SHP77 (cell line): ENCODE measurements around the gene ZNF618.

Experiments used
- DNase-seq, 2 experiments: peaks; one replicate each; lab custom pipeline; 2025; lab: John Stamatoyannopoulos, UW

The ZNF618 gene

DNA sequence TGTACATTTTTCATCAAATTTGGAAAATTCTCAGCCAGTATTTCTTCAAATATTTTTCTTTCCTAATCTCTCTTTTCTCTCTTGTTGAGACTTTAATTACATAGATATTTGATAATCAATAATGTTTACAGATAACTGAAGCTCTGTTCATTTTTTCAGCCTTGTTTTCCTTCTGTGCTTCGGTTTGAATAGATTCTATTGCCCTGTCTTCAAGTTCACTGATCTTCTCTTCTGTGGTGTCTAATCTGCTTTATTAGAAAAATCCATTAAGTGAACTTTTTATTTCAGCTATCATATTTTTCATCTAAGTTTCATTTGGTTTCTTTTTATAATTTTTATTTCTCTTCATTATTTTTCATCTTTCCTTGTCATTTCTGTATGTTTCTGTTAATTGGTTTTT, 147.9 kb downstream of the ZNF618 start:
- DNase-seq = no peak

DNA sequence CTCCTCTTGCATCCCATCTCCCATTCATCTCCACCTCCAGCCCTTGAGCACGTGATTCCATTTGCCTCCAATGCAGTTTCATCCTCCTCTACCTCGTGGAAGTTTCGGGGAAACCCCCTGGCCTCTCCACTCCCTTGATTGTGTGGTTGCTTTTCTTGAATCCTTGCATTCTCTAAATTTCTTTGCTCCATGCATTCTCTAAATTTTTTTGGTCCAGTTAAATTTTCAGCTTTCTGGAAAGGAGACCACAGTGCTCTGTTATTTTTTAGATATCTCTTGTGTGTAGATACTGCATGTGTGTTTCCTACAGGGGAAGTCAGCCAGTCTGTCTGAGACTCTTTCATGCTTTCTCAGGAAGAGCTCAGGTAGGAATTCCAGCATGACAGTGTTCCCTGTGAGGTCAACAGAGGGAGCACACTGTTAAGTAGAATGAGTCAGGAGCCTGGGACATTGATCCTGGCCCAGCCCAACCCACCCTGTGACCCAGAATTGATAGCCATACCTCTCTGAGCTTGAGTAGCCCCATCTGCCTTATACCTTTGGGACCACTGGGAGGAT, 149.2 kb downstream of the ZNF618 start:
- no peak for DNase-seq

DNA sequence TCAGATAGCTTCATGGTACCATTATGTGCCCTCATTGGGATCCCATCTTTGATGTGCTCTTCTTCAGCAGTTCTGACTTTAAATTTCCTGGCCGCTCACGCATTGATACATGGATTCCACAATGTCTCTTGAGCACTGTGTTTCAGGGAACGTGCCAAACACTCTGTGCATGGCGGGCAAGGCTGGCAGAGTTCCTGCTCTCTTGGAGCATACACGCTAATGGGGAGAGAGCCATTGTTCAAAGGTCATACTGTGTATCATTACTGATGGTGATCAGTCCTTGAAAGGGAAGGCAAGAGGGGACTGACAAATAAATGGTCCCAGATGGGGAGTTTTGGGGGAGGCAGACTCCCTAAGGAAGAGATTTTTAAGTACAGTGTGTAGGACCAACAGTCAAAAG, 149.7 kb downstream of the ZNF618 start:
- DNase-seq = no peak

DNA sequence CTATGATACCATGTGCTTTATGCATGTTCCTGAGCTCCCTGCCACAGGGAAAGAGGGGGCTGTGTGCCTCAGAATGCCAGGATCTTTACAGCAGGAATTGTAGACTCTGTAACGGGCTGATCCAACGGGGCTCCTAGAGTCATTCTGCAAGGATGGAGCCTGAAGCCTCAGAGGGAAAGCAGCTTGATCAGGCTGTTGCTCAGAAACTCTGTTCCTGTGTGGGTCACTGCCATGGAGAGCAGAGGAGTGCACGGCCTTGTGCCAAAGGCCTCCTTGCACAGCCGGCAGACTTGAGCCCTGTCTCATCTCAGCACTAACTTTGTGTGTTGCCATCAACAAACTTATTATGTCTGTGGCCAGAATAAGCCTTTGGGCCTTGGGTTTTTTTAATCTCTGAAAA, 150.2 kb downstream of the ZNF618 start:
- no peak for DNase-seq

DNA sequence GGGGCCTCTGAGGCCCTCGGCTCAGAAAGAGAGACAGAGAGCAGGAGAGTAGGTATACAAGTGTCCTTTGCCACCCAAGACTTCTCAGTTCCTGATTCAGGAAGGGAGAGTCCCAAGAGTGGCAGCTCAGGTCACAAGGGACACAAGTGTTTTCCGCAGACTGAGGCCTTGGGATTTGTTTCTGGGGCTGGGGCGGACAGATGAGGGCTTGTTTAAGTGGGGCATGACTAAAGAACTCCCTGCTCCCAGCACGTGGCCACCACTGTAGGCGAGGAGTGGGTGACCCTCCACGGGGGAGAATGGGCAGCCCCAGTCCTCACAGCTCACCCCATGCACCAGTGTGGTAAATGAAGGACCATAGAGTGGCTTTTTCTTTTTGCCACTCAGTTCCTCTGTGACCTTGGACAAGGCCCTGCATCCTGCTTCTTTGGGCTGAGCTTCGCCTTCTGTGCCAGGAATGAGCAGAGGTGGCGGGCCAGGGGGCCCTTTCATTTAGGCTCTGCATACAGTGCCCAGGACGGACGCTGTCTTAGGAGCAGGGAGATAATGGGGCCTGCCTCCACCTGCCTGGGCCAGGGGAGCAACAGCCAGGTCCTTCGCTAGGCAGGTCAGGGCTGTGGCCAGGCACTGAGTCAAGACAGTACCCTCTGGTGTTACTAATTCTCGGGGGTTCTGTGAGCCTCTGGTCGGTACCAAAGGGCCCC, 151.2 kb downstream of the ZNF618 start:
- DNase-seq = no peak

DNA sequence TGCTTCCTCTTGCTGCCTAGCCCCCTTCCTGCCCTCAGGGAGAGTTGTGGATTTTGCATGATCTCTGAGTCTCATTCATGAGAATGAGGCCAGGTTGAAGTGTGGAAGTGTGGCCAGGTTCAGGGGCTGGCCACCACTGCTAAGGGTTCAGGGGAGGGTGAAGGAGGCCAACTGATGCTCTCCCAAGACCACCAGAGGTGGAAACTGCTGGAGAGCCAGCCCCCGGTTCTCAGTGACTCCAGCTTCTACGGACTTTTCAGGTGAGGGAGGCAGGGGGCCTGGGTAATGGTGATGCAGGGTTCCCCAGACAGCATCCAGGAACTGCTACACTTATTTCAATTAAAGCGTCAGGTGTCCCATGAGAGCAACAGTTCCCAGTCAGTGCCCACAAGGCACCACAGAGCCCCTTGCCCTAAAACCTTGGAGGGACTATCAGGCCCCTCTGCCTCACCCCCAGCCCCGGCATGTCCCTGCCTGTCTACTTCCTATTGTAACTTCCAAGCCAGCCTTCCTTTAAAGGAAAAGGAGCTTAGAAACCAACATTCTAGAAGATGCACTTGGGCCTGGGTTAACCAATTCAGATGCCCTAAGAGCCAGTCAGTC, 151.9 kb downstream of the ZNF618 start:
- DNase-seq = no peak

DNA sequence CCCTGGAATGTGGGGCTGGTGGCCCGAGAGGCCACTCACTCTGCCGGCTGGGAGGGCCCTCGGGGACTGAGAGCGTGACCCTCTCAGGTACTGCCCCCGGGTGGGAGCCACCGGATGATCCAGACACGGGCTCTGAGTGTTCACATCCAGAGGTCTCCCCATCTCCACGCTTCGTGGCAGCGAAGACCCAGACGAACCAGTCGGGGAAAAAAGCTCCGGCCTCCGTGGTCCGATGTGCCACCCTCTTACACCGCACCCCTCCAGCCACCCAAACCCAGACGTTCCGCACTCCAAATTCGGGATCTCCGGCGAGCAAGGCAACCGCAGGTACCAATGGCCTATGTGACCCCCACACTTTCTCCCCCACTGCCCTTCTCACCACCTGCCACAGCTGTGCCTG, 152.5 kb downstream of the ZNF618 start:
- no peak for DNase-seq

DNA sequence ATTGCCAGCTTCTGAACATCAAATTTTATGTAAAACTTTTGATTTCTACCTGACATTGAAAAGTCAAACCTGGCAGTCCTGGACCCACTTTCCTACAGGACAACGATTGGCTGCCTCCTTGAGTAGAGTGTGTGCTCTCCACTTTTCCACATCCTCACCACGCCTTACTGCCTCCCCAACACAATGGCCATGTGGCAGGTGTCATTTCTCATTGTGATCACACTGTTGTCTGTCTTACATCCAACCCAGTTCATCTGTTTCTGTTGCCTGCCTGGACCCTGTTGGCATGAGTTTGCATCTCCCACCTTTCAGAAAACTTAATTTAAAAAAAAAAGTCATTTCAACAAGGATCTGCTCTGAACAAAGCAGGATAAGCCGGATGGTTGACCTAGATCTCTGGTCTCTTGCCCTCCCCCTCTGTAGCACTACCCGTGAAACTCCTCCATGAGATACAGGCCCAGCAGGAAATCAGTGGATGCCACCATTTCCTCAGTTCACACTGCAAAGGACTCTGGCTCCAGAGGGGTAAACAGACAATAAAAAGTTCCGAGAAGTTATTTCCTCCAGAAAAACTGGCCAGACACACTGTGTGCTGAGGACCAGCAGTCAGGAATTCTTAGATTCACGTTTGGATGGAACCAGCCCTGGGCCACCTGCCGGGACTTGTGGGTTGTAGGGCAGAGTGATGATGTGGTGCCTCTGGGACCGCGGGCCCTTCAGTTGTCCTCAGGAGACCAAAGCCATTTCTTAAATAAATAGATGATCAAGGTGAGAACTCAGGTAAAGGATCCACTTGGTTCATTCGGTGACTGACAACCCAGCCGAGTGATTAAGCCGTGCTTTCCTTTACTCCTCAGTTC, 153.4 kb downstream of the ZNF618 start:
- DNase-seq = no peak

DNA sequence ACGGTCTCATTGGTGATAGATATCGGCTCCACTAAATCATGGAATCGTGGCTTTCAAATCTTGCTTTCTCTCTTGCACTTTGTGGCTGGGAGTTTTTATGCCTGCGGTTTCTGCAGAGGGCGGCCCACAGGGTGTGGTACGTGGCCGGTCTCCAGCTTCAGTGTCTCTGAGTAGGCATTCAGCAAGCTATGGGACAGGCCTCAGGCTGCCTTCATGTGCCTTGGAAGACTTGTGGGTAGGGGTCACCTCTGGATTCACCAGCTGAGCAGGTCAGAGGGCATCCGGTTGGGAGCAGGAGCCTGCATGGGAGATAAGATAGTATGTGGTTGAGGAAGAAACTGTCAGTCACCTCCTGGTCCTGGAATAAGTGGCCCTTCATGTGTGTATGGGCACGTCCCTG, 154.3 kb downstream of the ZNF618 start:
- no peak for DNase-seq

DNA sequence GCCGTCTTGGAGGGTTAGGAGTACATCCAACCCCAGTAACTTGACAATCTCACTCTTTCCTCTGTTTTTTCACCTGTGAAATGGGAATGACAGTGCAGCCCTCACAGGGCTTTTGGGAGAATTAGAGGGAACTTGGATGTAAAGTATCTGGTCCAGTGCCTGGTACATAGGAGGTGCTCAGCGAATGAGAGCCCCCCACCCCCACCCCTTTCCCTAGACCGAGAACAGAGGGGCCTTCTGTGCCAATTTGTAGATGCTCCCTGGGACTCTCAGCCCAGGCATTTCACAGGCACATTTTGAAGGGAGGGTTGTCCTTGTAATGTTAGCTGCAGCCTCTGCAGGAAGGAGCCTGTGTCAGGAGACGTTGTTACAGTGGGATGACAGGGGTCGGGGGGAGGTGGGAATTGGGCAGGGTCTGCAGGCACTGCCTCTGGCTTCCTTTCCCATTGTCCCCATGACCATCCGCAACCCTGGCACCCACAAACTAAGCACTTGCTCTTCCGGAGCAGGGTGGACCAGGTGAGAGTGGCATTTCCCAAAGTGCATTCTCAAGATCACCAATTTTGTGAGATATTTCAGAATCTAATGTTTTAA, 155.0 kb downstream of the ZNF618 start:
- DNase-seq = no peak

DNA sequence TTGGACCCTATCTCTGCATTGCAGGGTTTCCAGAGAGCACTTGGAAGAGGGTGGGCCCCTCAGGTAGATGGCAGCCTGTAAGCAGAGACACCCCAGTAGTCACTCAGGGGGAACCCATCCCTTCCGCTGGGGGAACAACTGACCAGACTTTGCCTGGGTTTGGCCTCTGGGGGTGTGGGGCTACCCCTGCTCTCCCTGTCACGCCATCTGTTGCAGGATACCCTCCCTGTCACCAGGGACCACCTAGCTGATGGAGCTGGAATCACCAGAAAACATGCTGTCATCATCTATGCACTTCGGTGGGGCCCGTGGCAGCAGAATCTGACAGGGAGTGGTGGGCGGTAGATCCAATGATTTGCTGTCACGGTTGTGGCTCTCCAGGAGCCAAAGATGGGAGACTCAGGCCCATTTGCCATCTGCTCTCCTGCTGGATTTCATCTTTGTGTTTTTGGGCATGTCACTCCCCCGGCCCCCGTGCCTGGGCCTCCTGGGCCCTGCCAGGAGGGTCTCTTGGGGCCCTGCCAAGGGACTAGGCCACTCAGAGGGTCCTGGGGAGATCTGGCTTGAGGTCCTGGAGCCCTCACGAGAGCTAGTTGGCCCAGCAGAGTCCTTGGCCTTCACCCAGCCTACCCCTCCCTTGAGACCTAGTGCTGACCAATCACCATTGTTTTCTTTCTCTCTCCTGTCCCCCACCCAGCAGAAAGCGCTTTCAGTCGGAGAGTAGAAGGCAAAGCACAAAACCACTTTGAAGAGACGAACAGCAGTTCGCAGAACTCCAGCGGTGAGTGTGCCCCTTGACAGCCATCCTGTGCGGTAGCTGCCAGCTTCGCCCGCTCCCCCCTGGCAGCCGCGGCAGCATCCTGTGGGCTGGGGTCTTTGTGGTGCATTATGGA, 156.1 kb downstream of the ZNF618 start:
- DNase-seq = no peak

DNA sequence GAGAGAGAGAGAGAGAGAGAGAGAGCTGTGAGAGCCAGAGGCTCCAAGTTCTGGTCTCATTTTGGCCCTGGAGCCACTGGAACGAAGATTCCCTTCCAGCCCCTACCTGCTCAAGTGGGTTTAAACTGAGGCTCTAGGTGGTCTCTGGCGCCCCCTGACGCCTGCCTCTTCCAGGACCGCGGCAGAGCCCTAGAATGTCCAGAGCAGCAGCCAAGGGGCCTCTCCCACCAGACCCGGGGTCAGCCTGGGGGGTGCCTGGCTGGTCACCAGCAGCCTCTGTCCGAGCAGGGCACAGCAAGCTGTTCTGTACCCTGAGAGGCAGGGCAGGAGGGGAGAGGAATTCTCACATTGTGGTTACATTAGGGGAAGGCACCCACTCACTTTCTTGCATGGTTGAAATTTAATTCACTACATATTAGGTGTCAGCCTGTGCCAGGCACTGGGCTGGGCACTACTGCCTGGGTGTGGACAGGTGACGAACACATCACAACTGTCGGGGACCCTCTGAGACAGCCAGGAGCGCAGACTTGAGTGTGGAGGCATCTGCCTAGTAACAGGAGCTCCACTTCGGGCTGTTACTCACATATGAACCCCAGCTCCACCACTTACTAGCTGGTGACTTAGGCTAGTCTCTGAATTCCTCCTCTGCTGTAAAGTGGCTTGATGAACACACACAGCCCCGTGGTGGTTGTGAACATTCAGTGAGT, 157.4 kb downstream of the ZNF618 start:
- peak in 1 of 2 experiments; percentile 10 for DNase-seq

DNA sequence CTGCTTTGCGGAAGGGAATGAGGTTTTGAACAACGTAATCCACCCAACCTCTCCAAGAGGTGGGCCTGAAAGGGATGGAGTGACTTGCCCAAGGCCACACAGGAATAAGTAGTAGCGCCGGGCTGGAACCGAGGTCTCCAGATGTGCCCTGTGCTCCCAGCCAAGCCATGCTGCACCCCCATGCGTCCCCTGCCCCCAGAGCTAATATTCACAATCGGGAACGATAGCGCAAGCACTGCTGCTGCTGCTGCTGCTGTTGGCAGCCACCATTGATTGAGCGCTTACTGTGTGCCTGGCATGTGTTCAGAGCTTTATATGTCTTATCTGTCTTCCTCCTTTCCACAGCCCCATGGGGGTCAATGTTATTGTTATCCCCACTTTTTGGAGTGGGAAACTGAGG, 158.1 kb downstream of the ZNF618 start:
- DNase-seq = no peak

DNA sequence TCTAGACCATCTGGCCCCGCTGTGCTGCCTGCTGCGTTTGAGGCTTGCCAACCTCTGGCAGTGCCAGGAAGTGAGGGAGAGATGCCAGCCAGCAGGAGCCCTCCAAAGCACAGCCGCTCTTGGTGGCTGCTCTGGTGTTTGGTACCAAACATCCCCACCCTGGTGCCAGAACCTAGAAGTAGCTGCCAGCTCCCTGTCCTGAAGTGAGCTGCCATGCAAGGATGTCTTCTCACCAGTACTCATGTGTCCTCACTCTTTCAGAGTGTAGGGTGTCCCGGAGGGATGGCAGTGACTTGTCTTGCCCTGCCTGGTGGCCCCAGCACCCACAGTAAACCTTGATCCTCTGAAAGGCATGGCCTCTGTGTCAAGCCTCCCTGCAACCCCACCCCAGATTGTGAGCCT, 158.6 kb downstream of the ZNF618 start:
- DNase-seq = no peak

DNA sequence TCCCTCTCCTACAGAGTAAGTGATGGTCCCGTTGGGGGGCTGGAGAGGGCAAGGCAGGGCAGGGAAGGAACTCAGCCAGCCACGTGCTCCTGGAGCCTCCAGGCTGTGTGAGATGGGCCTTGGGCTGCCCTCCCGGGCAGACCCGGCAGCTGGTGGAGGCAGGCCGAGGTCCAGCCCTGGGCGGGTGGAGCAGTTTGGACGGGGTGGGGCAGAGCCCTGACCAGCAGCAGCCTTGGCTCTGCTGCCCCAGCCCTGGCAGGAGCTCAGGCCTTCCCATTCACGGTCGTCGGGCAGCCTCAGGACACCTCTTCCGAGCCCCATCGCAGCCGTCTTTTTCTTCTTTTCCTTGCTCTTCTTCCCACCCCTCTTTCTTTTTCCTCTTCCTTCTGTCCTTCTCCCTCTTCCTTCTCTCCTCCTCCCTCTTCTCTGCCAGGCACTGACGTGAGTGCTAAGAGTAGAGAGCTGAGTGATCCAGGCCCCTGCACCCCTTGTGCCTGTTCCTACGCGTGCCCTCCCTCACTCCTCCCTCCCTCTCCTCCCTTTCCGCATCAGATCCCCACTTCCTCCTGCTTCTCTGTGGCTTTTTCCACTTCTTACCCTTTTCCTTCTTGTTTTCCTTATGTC, 159.2 kb downstream of the ZNF618 start:
- DNase-seq = no peak

DNA sequence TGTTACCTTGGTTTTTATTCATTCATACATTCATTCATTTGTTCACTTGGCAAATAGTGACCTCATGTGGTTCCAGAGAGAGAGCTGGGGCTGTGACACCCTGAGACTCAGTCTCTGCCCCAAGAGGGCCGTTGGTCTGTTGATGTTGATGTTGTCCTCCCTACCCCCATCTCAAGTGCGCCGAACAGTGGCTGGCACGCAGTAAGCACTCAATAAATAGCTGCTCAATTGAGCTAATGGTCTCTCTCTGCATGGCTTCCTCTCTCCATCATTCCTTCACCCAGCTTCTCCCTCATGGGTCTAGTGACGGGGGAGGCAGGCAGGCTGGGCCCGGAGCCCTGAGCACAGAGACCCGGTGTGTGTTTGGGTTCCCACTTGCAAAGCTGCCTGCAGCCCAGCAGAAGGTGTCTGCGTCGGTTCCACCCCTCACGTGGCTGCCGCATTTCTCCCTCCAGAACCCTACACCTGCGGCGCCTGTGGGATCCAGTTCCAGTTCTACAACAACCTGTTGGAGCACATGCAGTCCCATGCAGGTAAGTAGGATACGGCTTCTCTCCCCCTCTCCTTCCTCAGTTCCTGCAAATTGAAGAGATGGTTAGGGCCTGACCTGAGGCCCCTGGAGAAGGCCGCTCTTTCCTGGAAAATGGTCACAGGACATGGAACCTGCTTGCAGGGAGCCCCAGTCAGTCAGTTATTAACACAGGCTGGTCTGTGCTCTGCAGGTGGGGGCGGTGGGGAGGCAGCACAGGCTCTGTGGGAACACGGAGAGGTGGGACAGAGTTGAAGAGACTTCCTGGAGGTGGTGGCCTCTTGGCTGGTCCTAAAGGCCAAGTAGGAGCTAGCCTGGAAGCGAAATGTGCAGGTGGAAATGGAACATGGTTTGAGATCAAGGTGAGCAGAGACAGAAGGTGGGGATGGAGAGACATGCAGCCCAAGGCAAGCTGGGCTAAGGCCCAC, 160.0 kb downstream of the ZNF618 start:
- DNase-seq = no peak

DNA sequence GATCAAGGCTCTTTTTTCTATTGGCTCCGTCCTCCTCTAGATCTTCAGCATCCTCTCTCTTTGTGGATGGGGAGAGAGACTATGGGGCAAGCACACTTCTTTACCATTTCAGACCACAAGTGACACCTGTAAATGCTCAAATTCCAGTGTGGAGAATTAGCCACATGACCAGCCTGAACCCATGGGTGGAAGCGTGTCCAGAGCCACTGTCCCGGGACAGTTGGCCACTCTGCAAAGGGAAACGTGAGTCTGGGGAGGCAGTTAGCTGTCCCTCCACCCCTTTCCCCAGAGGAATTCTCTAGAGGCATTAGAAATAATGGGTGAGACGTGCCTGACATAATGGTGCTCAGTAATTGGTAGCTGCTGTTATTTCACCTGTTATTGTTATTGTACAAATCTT, 161.1 kb downstream of the ZNF618 start:
- no peak for DNase-seq

DNA sequence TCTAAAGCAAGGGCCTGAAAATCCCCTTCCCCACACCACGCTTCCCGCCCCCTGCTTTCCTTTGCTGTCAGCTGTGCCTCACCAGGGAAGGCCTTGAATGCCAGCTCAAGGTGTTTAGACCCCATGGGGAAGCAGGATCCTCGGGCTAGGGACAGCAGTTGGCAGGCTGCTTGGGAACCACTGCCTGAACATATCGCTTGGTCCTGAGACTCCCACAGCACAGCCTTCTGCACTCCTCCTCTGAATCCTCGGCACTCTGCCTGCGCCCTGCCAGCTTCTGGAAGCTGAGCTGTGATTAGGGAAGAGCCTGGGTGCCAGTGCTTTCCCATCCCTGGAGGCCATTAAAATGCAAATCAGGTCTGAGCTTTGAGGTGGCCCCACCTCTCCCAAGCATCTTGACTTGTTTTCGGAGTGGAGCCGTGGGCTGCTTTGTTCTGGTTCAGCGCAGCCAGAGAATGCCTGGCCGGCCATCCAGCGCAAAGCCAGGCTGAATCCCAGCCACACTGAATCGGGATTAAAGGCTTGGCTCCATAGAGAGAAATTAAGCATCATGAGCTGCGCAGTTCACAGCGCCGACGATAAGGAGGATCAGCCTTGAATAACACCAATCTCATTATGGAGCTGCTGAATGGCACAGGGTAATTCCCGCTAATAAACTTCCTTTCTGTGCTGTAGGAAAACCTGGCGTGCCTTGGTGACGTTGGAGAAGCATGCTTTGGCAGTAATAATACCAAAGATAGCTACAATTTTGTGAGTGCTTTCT, 162.0 kb downstream of the ZNF618 start:
- DNase-seq = no peak
